Mucosa of gallbladder (tissue), 1 donor: ENCODE results near the gene KDM8. TPM values are rescaled to one million over a fixed set of nuclear protein-coding genes. Genes with fewer than 3 reads are reported as not detected.

Source experiments
- DNase-seq: peaks from one replicate; pipeline ENCODE4 v3.0.0-alpha.2; 2020; ENCODE audit warnings: low spot score
- total RNA-seq: library from RNA; stranded (reverse); gene quantifications from one replicate; pipeline ENCODE4 v1.2.1, GENCODE V29; 2021
- donor health status: DM: no; HTN: no; CAD: no.

Gene KDM8
- total RNA-seq, 1 donor from 2014 or later = 14.8 TPM

GRCh38 chr16:27269300-27270150 lies 66.2 kb downstream of the KDM8 start:
- no peak for DNase-seq

- no peak for DNase-seq
These were observed 67.0 kb downstream of the KDM8 start for GRCh38 chr16:27270349-27270748.

Other genes with a start within 250 kb of the KDM8 start
- gene C16orf82, start 136.6 kb upstream of the KDM8 start, total RNA-seq = not detected
- 72.0 TPM for gene NSMCE1, start 65.2 kb downstream of the KDM8 start, total RNA-seq
- gene IL4R, start 110.4 kb downstream of the KDM8 start, total RNA-seq = 74.2 TPM
- gene IL21R, start 198.6 kb downstream of the KDM8 start, total RNA-seq = 1.2 TPM